ENCODE results near the gene POLR3A. TPM values are rescaled to one million over a fixed set of nuclear protein-coding genes. Genes with fewer than 3 reads are reported as not detected.

The POLR3A gene
- total RNA-seq, 1 experiment from 2014 or later = 25.5 TPM

DNA sequence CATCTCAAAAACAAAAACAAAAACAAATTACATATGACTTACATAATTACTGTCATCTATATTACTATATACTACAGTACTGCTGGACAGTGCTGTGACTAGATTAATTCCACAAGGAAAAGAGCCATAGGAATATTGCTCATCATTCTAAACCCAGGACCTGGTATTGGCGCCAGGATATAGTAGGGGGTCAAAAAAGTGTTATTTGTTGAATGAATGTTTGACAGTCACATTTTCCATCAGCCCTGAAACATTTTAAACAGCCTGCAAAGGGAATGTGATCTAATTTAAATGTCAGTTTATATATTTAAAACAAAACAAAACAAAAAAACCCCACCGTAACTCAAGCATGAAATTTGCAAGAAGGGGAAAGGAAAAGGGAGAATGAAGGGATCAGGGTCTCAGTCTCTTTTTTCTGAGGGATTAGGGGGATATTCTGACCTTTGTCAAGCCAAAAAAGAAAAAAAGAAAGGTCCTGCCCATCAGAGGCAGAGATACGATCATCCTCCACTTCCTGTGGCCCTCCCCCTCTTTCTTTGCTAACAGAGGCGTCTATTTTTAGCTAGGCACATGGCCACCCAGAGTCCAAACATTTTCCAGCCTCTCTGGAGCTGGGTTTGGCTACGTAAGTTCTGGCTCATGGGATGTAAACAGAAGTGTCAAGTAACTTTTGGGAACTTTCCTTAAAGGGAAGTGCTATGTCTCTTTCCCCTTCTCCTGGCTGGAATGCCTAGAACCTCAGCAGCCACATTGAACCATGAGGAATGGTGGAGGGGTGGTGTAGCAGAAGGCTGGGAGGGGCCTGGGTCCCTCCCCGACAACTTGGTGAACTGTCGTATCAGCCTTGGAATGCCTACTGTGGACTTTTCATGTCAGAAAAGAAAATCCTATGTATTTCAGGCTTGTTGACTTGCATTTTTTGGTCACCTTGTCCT lies 58.2 kb downstream of the POLR3A start:
- H3K4me1 ChIP-seq = peaks cover 6% of the 10 kb centered on the region; the same call in 1 of the 2 replicates
- BruUV-seq (replicated peaks) = no TSS peak
- no peak overlapping the region for H3K27ac Mint-ChIP-seq (ENCODE audit: unreplicated experiment)
- no peaks in the 10 kb centered on the region for H3K27me3 Mint-ChIP-seq (ENCODE audit: insufficient read depth, unreplicated experiment)
- DNase-seq = peak in 1 of 2 experiments; percentile 3
- H3K27me3 ChIP-seq (replicated peaks; ENCODE audit: control insufficient read depth, insufficient read depth, low read length) = no peaks in the 10 kb centered on the region
- ChIA-PET CTCF (no interaction called here), POLR2A (no interaction called here)
- no peaks in the 10 kb centered on the region for H3K36me3 ChIP-seq (ENCODE audit: control insufficient read depth, insufficient read depth, low read length)
- H3K4me1 Mint-ChIP-seq (ENCODE audit: low read depth, unreplicated experiment) = no peaks in the 10 kb centered on the region
- H3K4me3 Mint-ChIP-seq (ENCODE audit: unreplicated experiment) = no peak overlapping the region
- H3K9me3 Mint-ChIP-seq (ENCODE audit: unreplicated experiment) = no peaks in the 10 kb centered on the region
- H3K4me3 ChIP-seq (ENCODE audit: low read depth, low read length) = no peak overlapping the region
- intact Hi-C loops (cut with micrococcal nuclease; ENCODE audit: unreplicated experiment) = no loop called here
- H3K36me3 Mint-ChIP-seq (ENCODE audit: insufficient read depth, unreplicated experiment) = peaks cover 2% of the 10 kb centered on the region
- TF ChIP-seq, protein P1, sequence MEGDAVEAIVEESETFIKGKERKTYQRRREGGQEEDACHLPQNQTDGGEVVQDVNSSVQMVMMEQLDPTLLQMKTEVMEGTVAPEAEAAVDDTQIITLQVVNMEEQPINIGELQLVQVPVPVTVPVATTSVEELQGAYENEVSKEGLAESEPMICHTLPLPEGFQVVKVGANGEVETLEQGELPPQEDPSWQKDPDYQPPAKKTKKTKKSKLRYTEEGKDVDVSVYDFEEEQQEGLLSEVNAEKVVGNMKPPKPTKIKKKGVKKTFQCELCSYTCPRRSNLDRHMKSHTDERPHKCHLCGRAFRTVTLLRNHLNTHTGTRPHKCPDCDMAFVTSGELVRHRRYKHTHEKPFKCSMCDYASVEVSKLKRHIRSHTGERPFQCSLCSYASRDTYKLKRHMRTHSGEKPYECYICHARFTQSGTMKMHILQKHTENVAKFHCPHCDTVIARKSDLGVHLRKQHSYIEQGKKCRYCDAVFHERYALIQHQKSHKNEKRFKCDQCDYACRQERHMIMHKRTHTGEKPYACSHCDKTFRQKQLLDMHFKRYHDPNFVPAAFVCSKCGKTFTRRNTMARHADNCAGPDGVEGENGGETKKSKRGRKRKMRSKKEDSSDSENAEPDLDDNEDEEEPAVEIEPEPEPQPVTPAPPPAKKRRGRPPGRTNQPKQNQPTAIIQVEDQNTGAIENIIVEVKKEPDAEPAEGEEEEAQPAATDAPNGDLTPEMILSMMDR (IDR thresholded peaks at IDR 0.05; ENCODE audit: insufficient read depth in 1 of 2, low read depth in 1 of 2, low read length in 1 of 2, severe bottlenecking in 1 of 2, unreplicated experiment in 1 of 2) = no peak
- H3K9me3 ChIP-seq = no peaks in the 10 kb centered on the region

DNA sequence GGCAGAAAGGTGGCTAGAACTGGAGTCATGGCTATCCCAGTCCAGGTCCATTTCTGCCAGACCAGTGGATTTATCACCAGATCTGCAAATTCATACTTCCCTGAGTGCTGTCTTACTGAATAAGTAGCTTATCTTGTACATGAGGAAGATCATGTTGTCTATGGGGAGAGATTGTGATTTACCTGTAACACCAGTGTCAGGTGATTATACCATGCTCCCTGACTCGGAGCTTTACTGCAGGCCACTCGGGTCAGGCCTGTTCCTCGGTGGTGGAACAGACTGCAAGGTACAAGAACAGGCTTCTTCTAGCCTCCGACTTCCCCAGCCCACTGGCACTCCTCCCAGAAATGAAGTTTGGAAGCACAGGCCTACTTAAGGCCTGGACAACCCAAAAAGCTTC lies 60.2 kb downstream of the POLR3A start:
- TF ChIP-seq, protein P1 (IDR thresholded peaks at IDR 0.05; ENCODE audit: insufficient read depth in 1 of 2, low read depth in 1 of 2, low read length in 1 of 2, severe bottlenecking in 1 of 2, unreplicated experiment in 1 of 2) = no peak
- intact Hi-C loops (cut with micrococcal nuclease; ENCODE audit: unreplicated experiment) = no loop called here
- no peaks in the 10 kb centered on the region for H3K36me3 Mint-ChIP-seq (ENCODE audit: insufficient read depth, unreplicated experiment)
- H3K36me3 ChIP-seq (ENCODE audit: control insufficient read depth, insufficient read depth, low read length) = no peaks in the 10 kb centered on the region
- no peaks in the 10 kb centered on the region for H3K27me3 ChIP-seq (replicated peaks; ENCODE audit: control insufficient read depth, insufficient read depth, low read length)
- DNase-seq = no peak
- no peaks in the 10 kb centered on the region for H3K4me1 Mint-ChIP-seq (ENCODE audit: low read depth, unreplicated experiment)
- peaks cover 3% of the 10 kb centered on the region; the same call in 1 of the 2 replicates for H3K9me3 ChIP-seq
- BruUV-seq (replicated peaks) = no TSS peak
- ChIA-PET POLR2A (interaction anchor here (0.6 kb wide), 1 partner anchor 9 kb away, joined by 3 read pairs; no protein-coding TSS in a partner anchor), CTCF (no interaction called here)
- peaks cover 11% of the 10 kb centered on the region for H3K9me3 Mint-ChIP-seq (ENCODE audit: unreplicated experiment)
- H3K27ac Mint-ChIP-seq (ENCODE audit: unreplicated experiment) = no peak overlapping the region
- H3K27me3 Mint-ChIP-seq (ENCODE audit: insufficient read depth, unreplicated experiment) = no peaks in the 10 kb centered on the region
- H3K4me3 ChIP-seq (ENCODE audit: low read depth, low read length) = no peak overlapping the region
- no peak overlapping the region for H3K4me3 Mint-ChIP-seq (ENCODE audit: unreplicated experiment)
- H3K4me1 ChIP-seq = peaks cover 6% of the 10 kb centered on the region; the same call in 1 of the 2 replicates

DNA sequence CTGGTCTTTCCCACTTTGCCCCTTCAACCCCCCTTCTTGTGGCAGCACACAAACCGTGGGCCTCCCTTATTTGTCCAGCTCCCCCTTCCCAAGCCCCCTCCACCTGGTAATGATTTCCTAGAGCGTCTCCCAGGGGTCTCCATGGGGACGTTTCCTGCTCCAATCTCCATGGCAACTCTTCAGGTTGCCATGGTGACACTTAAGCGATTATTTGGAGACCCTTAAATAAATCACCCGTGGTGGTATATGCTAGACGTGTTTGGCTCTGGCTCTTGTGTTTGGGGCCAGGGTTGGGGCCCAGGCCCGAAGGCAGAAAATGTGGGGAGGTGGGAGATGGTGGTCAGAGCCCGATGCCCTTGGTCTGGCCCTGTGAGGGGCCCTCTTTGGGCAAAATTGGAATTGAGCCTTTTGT lies 61.7 kb downstream of the POLR3A start:
- H3K4me1 ChIP-seq = peaks cover 6% of the 10 kb centered on the region; the same call in 1 of the 2 replicates
- intact Hi-C loops (cut with micrococcal nuclease; ENCODE audit: unreplicated experiment) = no loop called here
- CTCF ChIA-PET = no interaction called here
- no peaks in the 10 kb centered on the region for H3K27me3 Mint-ChIP-seq (ENCODE audit: insufficient read depth, unreplicated experiment)
- H3K27me3 ChIP-seq (replicated peaks; ENCODE audit: control insufficient read depth, insufficient read depth, low read length) = no peaks in the 10 kb centered on the region
- H3K36me3 Mint-ChIP-seq (ENCODE audit: insufficient read depth, unreplicated experiment) = no peaks in the 10 kb centered on the region
- no peaks in the 10 kb centered on the region for H3K4me1 Mint-ChIP-seq (ENCODE audit: low read depth, unreplicated experiment)
- DNase-seq = no peak
- peaks cover 3% of the 10 kb centered on the region for H3K9me3 ChIP-seq
- H3K9me3 Mint-ChIP-seq (ENCODE audit: unreplicated experiment) = peaks cover 11% of the 10 kb centered on the region
- no peaks in the 10 kb centered on the region for H3K36me3 ChIP-seq (ENCODE audit: control insufficient read depth, insufficient read depth, low read length)
- no peak overlapping the region for H3K4me3 ChIP-seq (ENCODE audit: low read depth, low read length)
- no peak overlapping the region for H3K4me3 Mint-ChIP-seq (ENCODE audit: unreplicated experiment)
- TF ChIP-seq, protein P1 (IDR thresholded peaks at IDR 0.05; ENCODE audit: insufficient read depth in 1 of 2, low read depth in 1 of 2, low read length in 1 of 2, severe bottlenecking in 1 of 2, unreplicated experiment in 1 of 2) = no peak
- no peak overlapping the region for H3K27ac Mint-ChIP-seq (ENCODE audit: unreplicated experiment)
- POLR2A ChIA-PET = no interaction called here
- no TSS peak for BruUV-seq (replicated peaks)

Measured in Caco-2 (cell line).